Activated CD4-positive, CD25-positive, alpha-beta regulatory T cell (primary cell): ENCODE measurements around the gene ACOT8.
"Not testable (repeated sequence)": the region's sequence is repeated elsewhere in the genome, so short reads cannot be mapped to it uniquely, and the experiment has no call there.

Experiments used
- DNase-seq, 4 experiments: peaks; one replicate each; lab custom pipeline; 2025; lab: John Stamatoyannopoulos, UW

The ACOT8 gene

GRCh38 chr20:45852326-45852725 is 4.9 kb downstream of the ACOT8 start:
- DNase-seq, result no peak

DNA sequence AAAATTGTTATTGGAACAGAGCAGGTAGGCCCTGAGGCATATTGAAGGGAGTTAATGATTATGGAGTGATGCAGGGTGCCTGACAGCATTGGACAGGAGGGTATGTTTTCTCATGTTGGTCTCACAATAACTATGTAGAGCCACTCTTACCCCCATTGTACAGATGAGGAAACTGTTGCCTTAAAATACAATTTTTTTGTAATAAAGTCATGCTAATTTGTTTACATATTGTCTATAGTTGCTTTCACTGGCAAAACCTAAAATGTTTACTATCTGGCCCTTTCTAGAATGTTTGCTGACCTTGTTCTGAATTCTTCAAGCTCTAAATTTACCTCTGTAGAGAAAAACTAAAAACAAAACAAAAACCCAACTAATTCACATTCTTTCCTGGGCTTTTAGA is 5.7 kb downstream of the ACOT8 start:
- no peak for DNase-seq

DNA sequence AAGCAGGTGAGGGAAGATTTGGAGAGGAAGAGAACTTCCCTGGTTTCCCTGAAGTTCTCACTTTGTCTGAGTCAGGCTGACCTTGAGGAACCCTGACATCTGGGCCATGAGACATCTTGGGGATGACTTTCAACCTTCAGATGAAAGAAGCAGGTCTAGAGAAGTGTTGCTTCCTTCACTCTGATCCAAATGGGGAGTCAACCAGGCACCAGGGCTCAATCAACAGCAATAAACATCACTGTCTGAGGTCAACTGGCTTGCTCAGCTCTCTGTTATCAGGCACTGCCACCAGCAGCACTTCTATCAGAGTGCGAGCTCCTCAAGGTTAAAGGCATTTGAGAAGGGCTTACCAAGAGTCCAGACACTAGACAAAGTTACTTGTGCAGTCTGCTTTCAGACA is 6.3 kb downstream of the ACOT8 start:
- no peak for DNase-seq

- no peak for DNase-seq
Measured at GRCh38 chr20:45850238-45850637, 7.0 kb downstream of the ACOT8 start.

GRCh38 chr20:45848969-45849582 is 8.1 kb downstream of the ACOT8 start:
- no peak for DNase-seq

GRCh38 chr20:45848421-45848820 is 8.8 kb downstream of the ACOT8 start:
- no peak for DNase-seq

- DNase-seq, result no peak
Measured at GRCh38 chr20:45845452-45845851, 11.7 kb downstream of the ACOT8 start.

DNA sequence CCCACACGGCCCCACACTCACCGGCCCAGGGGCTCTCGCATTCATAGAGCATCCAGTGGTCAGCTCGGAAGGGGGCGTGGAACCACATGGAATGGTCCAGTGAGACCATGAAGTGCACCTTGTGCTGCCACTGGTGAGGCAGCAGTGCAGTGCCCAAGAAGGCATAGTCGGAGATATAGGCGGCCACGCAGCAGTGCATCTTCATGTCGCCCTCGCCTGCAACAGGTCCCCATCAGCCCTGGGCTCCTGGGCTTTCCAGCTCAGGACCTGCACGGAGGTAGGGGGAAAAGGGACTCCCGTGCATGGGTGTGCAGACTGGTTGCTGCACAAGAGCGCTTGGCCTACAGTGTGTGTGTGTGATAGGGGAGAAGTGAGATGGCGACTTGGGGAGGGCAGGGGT is 13.7 kb downstream of the ACOT8 start:
- no peak for DNase-seq

GRCh38 chr20:45842169-45842812 is 14.9 kb downstream of the ACOT8 start:
- DNase-seq, result no peak

DNA sequence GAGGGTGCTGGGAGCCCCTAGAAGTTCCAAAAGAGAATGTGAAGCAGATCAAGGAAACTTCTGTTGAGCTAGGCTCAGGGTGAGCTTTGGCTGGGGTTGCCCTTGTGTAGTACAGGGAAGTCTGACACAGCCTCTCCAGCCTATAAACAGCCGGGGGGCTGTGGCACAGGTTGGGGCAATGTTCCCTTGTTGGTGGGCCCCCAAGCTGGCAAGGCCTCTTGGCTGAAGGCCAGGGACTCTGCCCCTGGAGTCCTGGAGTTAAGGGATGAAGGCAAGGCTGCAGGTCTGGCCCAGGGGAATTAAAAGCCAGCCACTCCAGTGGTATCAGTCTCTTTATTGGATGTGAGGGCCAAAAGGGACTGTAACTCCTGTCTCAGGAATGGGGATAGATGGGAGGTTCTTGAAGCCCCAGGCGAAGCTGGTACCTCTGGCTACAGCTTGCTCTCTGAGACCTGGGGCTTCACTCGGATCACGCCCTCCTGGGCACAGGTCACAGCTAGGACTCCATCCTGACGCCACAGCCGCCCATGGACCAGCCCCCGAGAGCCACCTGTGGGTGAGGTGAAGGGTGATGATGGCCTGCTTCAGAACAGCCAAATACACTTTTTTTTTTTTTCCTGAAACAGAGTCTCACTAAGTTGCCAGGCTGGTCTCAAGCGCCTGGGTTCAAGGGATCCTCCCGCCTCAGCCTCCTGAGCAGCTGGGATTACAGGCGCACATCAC is 15.6 kb downstream of the ACOT8 start:
- no peak for DNase-seq

DNA sequence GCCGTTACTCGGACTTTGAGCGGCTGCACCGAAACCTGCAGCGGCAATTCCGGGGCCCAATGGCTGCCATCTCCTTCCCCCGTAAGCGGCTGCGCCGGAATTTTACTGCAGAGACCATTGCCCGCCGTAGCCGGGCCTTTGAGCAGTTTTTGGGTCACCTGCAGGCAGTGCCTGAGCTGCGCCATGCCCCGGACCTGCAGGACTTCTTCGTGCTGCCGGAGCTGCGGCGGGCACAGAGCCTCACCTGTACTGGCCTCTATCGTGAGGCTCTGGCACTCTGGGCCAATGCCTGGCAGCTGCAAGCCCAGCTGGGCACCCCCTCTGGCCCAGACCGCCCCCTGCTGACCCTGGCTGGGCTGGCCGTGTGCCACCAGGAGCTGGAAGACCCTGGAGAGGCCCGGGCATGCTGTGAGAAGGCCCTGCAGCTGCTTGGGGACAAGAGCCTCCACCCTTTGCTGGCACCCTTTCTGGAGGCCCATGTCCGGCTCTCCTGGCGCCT is 16.4 kb downstream of the ACOT8 start:
- no peak for DNase-seq

DNA sequence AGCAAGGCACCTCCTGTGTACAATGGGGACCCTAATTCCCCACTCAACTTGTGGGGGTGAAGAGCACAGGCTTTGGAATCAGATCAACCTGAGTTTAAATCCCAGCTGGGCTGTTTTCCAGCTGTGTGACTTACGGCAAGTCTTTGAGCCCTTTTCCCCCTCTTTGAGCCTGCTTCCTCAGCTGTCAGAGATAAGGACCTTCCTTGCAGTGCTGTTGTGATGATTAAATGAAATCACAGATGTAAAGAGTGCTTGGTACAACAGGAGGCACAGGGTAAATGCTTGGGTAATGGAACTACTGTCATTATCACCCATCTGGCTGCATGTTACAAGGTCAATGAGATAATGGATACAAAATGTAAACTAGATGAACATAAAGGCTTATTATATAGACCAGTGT is 20.4 kb downstream of the ACOT8 start:
- DNase-seq, result no peak

DNA sequence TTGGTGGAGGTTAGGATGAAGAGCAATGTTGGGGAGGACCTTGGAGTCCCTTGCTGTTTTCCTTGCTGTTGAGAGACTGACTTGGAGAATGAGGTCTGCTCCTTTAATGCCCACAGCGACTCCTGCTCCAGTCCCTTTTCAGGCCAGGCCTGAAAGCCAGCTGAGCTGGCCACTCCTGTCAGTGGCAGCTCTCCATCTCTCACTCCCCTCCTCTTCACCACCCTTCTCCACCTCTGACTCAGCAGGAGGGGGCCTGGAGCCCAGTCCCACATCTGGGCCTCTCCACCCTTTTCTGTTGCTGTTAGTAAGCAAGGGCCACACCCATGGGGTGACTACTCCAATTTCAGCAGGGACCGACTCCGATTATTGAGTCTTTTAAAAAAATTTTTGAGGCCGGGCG is 21.4 kb downstream of the ACOT8 start:
- DNase-seq, result no peak

DNA sequence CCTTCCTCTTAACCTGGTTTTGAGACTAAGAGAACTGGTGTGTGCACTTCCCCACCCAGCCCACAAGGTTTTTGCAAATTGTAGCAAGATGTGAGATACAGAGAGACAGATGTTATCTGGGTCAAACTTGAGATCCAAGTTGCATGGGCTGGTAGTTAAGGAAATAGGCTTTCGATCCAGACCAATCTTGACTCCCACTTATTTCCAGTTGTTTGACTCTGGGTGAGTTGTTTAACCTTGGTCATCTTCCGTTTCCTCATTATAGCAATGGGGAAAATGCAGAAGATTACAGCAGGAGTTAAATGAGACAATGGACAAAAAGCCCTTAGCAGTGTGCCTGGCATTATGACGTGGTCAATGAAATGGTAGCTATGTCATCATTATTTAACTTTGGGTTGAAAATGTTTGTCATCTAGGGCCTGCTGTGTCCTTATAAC is 21.8 kb downstream of the ACOT8 start:
- DNase-seq, result no peak

GRCh38 chr20:45834797-45835161 is 22.4 kb downstream of the ACOT8 start:
- DNase-seq, result no peak

GRCh38 chr20:45833883-45834796 is 23.1 kb downstream of the ACOT8 start:
- DNase-seq, result peak in 2 of 4 experiments; percentile 7 to 24

- DNase-seq, result no peak
Measured at GRCh38 chr20:45833030-45833882, 23.9 kb downstream of the ACOT8 start, which contains the start of gene SNX21. Gene SNX21 (plus strand): TSS chr20:45833799. CDS start chr20:45833920, 121 bp downstream.

DNA sequence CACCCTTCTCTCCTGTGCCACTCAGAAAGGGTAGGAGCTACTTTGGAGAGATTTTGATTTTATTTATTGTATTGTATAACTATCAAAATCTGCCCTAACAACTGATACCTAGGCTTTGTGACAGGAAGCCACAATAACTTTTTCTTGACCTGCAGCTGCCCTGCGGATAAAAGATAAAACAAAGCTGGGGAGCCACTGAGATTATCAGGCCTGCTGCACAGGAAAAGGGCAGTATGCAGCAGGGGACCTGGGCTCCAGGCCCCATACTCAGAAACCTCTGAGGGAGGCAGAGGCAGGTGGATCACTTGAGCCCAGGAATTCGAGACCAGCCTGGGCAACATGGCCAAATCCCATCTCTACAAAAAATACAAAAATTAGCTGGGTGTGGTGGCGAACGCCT is 24.6 kb downstream of the ACOT8 start:
- DNase-seq, result no peak

- not testable (repeated sequence) for DNase-seq
Measured at GRCh38 chr20:45829673-45830106, 27.5 kb downstream of the ACOT8 start.

GRCh38 chr20:45828589-45828988 is 28.6 kb downstream of the ACOT8 start:
- DNase-seq, result no peak

GRCh38 chr20:45827712-45828111 is 29.5 kb downstream of the ACOT8 start:
- no peak for DNase-seq
